ENCODE results near the gene CELF2.

CELF2 gene

DNA sequence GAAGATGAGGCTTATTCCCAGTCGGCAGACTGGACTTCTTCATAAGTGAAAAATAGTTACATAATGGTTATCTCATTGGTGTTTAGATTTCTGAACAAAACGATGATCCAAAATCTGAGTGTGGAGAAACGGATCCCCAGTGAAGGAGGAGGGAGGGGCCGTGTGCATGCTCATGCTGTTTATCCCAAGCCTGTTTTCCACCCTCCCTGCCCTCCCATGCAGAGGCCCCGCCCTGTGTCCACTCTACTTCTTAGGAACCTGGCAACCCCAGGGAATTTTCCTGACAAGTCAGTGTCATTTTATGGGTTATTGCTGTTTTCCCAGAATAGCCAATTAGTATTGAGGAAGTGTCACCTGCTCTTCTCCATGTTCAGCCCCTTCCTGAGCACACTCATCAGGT is 174.0 kb downstream of the CELF2 start:
- H3K27ac ChIP-seq (ENCODE audit: low read depth, low read length) = no peak overlapping the region
- H3K4me1 ChIP-seq (ENCODE audit: insufficient read depth, low read length) = peaks cover 18% of the 10 kb centered on the region
- 95% methylated on average over 4 of the region's 5 CpGs for WGBS
- no peak overlapping the region for H3K4me3 ChIP-seq (ENCODE audit: low read length)
- H3K36me3 ChIP-seq (ENCODE audit: insufficient read depth, low read length) = no peaks in the 10 kb centered on the region
- no peak overlapping the region for H3K9ac ChIP-seq (ENCODE audit: low read depth, low read length)
- no peaks in the 10 kb centered on the region for H3K27me3 ChIP-seq (ENCODE audit: insufficient read depth, low read length)
- H3K9me3 ChIP-seq (ENCODE audit: insufficient read depth, low read depth, low read length) = no peaks in the 10 kb centered on the region

DNA sequence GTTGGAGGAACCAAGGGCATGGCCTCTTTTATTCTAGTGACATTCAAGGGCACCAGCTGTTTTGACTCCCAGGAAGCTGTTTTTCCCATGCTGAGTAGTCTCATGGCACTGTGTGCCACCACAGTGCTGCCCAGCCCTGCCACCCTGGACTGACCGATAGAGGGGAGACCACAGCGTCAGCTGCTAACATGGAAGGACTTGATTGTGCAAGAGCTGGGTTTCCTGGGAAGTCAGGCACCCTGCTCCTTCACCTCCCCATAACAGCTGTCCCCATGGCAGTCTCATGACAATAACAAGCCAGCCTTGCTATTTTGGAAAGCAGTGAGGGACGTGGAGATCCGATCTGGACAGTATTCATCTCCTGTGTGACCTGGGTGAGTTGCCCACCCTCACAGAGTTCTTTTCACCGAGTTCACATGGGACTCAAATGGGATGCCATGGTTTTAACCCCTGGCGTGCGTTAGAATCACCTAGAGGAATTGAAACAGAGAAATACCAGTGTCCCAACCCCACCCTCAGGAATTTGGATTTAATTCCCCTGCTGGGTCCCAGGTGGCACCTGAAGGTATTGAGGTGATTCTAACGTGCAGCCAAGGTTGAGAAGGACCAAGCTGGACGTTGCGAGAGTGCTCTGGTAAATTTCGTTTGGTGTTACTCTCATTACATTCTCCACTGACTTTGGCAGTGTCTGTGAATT is 174.8 kb downstream of the CELF2 start:
- H3K4me1 ChIP-seq (ENCODE audit: insufficient read depth, low read length) = peaks cover 22% of the 10 kb centered on the region
- no peak overlapping the region for H3K9ac ChIP-seq (ENCODE audit: low read depth, low read length)
- no peaks in the 10 kb centered on the region for H3K36me3 ChIP-seq (ENCODE audit: insufficient read depth, low read length)
- H3K4me3 ChIP-seq (ENCODE audit: low read length) = no peak overlapping the region
- H3K27ac ChIP-seq (ENCODE audit: low read depth, low read length) = no peak overlapping the region
- WGBS = 90% methylated on average over 11 of the region's 11 CpGs
- H3K9me3 ChIP-seq (ENCODE audit: insufficient read depth, low read depth, low read length) = no peaks in the 10 kb centered on the region
- no peaks in the 10 kb centered on the region for H3K27me3 ChIP-seq (ENCODE audit: insufficient read depth, low read length)

DNA sequence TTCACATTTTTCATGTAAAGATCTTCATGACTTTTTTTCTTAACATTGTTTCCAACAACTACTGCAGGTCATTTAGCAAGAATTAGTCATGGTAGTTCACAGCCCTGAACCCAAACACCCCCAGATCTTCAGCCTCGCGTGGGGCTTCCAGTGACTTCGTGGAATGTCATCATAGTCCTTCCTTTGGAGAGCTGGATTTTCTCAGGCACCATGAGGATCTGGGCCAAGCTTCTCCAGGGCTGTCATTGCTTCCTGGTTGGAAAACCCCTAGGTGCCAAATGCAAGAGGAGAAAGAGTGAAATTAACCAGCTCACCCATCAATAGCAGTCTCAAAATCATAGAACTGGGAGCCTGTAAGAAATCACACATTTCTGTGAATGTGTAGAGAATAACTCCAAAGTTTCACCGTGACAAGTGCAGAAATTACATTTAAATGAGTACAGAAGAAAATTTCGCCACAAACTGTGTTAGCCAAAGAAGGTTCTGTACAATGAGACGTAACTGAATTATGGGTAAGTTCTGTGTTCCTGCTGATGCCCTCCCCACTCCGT is 175.4 kb downstream of the CELF2 start:
- H3K27ac ChIP-seq (ENCODE audit: low read depth, low read length) = no peak overlapping the region
- WGBS = 96% methylated on average over 7 of the region's 7 CpGs
- peaks cover 26% of the 10 kb centered on the region for H3K4me1 ChIP-seq (ENCODE audit: insufficient read depth, low read length)
- H3K4me3 ChIP-seq (ENCODE audit: low read length) = no peak overlapping the region
- no peak overlapping the region for H3K9ac ChIP-seq (ENCODE audit: low read depth, low read length)
- H3K27me3 ChIP-seq (ENCODE audit: insufficient read depth, low read length) = no peaks in the 10 kb centered on the region
- no peaks in the 10 kb centered on the region for H3K9me3 ChIP-seq (ENCODE audit: insufficient read depth, low read depth, low read length)
- no peaks in the 10 kb centered on the region for H3K36me3 ChIP-seq (ENCODE audit: insufficient read depth, low read length)

DNA sequence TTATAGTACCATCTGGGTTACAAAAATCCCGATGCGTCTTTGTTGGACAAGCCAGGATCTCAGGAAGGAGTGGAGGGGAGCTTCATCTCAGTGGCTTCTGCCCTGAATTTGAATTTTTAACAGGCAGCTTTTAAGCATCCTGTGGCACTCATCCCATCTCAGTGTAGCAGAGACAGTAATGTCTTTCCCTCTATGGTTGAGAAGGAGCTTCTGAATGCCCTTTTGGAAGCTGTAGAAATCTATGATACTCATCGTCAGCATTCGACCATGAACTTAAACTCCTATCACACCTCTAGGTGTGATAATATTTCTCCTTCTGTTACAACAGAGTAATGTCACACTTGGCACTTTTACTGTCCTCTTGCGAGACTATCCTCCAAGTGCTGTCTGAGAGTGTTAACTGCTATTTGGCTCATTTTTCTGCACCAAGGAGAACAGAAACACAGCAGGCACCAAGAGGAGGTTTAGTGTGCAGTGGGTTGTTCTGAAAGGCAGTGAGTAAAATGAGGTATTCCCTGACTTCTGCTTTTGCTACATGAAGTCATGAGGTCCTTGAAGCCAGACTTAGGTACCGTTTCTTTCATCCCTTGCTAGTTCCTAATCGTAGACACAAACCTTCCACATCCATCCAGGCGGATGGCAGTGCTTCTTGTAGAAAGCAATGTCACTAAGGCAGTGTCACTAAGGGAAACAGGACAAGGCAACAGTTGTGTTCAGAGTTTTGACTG is 177.4 kb downstream of the CELF2 start:
- H3K9ac ChIP-seq (ENCODE audit: low read depth, low read length) = no peak overlapping the region
- H3K27ac ChIP-seq (ENCODE audit: low read depth, low read length) = no peak overlapping the region
- 92% methylated on average over 8 of the region's 8 CpGs for WGBS
- no peaks in the 10 kb centered on the region for H3K36me3 ChIP-seq (ENCODE audit: insufficient read depth, low read length)
- peaks cover 16% of the 10 kb centered on the region for H3K4me1 ChIP-seq (ENCODE audit: insufficient read depth, low read length)
- no peak overlapping the region for H3K4me3 ChIP-seq (ENCODE audit: low read length)
- no peaks in the 10 kb centered on the region for H3K9me3 ChIP-seq (ENCODE audit: insufficient read depth, low read depth, low read length)
- no peaks in the 10 kb centered on the region for H3K27me3 ChIP-seq (ENCODE audit: insufficient read depth, low read length)

DNA sequence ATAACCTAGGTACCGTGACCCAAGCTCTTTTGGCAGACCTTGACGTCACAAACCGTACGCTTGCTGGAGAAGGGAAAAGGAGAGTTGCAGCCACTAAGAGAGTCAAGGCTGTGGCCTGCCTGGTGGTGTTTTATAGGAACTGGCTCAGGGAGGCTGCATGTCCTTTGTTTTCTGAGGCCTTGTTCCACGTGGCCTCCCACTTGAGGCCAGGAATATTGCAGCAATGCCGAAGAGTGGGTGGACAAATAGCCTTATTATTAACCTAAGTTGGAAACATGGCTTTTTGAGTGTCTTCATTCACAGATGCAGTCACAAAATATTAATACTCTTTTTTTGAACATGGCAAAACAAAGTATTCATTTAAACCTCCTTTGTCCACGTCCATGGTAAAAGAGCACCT is 178.0 kb downstream of the CELF2 start:
- WGBS = 93% methylated on average over 7 of the region's 7 CpGs
- Histone ChIP-seq H3K4me1 (ENCODE audit: insufficient read depth, low read length) (peaks cover 11% of the 10 kb centered on the region), H3K9ac (ENCODE audit: low read depth, low read length) (no peak overlapping the region), H3K9me3 (ENCODE audit: insufficient read depth, low read depth, low read length) (no peaks in the 10 kb centered on the region), H3K27me3 (ENCODE audit: insufficient read depth, low read length) (no peaks in the 10 kb centered on the region), H3K4me3 (ENCODE audit: low read length) (no peak overlapping the region), H3K36me3 (ENCODE audit: insufficient read depth, low read length) (no peaks in the 10 kb centered on the region), H3K27ac (ENCODE audit: low read depth, low read length) (no peak overlapping the region)

DNA sequence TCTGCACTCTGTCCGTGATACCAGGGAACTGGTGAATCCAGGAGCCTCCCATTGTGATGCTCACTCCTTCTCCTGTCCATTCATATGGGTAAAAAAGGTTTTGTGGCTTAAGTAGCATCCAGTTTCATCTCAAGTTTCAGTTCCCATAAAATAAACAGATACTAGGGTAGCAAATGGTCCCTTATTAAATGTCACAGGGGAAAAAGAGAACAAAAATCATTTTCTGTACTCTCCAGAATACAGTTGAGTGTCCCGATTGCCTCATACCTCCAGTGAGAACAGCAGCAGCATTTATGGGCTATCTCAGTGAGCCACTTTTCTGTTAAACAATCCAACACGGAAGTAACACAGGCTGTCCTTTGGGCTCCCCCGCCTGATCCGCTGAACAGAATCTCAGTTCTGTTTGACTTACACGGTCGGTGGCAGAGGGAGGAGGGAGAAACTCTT is 179.6 kb downstream of the CELF2 start:
- Histone ChIP-seq H3K36me3 (ENCODE audit: insufficient read depth, low read length) (no peaks in the 10 kb centered on the region), H3K9me3 (ENCODE audit: insufficient read depth, low read depth, low read length) (no peaks in the 10 kb centered on the region), H3K4me1 (ENCODE audit: insufficient read depth, low read length) (peaks cover 9% of the 10 kb centered on the region), H3K4me3 (ENCODE audit: low read length) (no peak overlapping the region), H3K9ac (ENCODE audit: low read depth, low read length) (no peak overlapping the region), H3K27me3 (ENCODE audit: insufficient read depth, low read length) (no peaks in the 10 kb centered on the region), H3K27ac (ENCODE audit: low read depth, low read length) (peak overlapping the region; percentile 47; the same call in 1 of the 2 replicates)
- 74% methylated on average over 7 of the region's 7 CpGs for WGBS

DNA sequence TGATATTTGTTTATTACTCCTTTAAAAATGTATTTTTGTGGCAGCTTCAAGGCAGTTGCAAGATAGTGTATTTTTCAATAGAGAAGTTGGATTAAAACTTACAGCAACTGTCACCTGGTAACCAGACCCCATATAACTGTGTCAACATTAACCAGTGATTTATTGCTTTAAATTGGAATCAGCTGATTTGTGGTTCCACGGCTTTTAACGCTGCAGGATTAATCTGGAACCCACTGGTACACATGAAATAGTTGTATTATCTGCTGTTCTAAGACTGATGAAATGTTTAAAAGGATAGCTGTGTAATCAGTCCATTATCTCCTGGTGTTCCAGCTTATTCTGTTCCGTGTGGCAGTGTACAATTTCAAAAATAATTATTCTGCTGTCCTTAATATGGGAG is 180.2 kb downstream of the CELF2 start:
- no peaks in the 10 kb centered on the region for H3K36me3 ChIP-seq (ENCODE audit: insufficient read depth, low read length)
- H3K4me3 ChIP-seq (ENCODE audit: low read length) = no peak overlapping the region
- no peak overlapping the region for H3K27ac ChIP-seq (ENCODE audit: low read depth, low read length)
- no peak overlapping the region for H3K9ac ChIP-seq (ENCODE audit: low read depth, low read length)
- H3K4me1 ChIP-seq (ENCODE audit: insufficient read depth, low read length) = peaks cover 8% of the 10 kb centered on the region
- no peaks in the 10 kb centered on the region for H3K9me3 ChIP-seq (ENCODE audit: insufficient read depth, low read depth, low read length)
- H3K27me3 ChIP-seq (ENCODE audit: insufficient read depth, low read length) = no peaks in the 10 kb centered on the region
- WGBS = 95% methylated on average over 3 of the region's 3 CpGs

DNA sequence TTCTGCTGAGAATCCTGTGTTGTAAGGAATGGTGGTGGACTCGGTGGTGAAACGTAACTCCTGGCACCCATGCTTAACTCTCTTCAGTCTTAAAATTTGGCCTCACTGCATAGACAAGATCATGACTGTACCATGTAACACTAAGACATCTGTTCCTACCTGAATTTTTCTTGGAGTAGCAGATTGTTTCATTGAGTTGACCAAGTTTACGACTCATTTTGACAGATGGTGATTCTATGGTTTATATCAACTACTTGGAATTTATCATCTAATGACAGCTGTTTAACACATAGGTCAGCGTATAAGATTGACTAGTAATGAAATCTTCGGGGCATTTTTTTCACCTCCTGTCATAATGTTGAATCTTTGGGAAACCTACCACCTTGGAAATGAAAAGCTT is 184.2 kb downstream of the CELF2 start:
- Histone ChIP-seq H3K4me1 (ENCODE audit: insufficient read depth, low read length) (peaks cover 36% of the 10 kb centered on the region), H3K27me3 (ENCODE audit: insufficient read depth, low read length) (no peaks in the 10 kb centered on the region), H3K9me3 (ENCODE audit: insufficient read depth, low read depth, low read length) (no peaks in the 10 kb centered on the region), H3K9ac (ENCODE audit: low read depth, low read length) (no peak overlapping the region), H3K36me3 (ENCODE audit: insufficient read depth, low read length) (no peaks in the 10 kb centered on the region), H3K27ac (ENCODE audit: low read depth, low read length) (no peak overlapping the region), H3K4me3 (ENCODE audit: low read length) (no peak overlapping the region)
- WGBS = 95% methylated on average over 3 of the region's 5 CpGs

DNA sequence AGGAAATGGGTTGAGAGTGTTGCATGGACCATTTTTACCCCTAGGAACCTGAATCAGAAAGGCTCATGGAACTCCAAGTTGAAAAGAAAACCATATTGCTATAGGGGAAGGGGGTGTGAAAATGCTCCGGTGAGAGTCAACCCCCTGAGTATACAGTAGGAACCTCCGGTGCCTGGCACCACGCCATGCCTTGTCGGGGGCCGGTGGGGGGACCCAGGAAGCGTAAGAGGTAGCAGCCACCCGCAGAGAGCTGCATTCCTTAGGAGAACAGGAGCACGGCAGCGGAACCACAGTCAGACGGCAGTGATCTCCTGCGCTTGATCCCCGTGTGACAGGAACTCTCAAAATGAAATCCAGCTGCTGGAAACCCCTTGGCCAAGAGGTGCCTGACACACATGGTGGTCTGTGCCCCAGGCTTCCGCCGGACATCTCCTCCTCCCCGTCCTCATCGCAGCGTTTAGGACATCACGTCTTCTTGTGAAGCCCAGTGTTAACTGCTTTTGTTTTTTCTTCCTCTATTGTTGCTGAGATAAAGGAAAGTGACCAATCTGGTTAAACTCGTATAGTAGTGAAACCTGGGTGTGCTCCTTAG is 186.8 kb downstream of the CELF2 start:
- H3K4me1 ChIP-seq (ENCODE audit: insufficient read depth, low read length) = peaks cover 33% of the 10 kb centered on the region
- WGBS = 85% methylated on average over 19 of the region's 19 CpGs
- H3K9ac ChIP-seq (ENCODE audit: low read depth, low read length) = no peak overlapping the region
- H3K27ac ChIP-seq (ENCODE audit: low read depth, low read length) = no peak overlapping the region
- H3K27me3 ChIP-seq (ENCODE audit: insufficient read depth, low read length) = no peaks in the 10 kb centered on the region
- H3K4me3 ChIP-seq (ENCODE audit: low read length) = 0 out of 2 replicates have a peak overlapping the region, but pooled peaks have one; percentile 13
- H3K36me3 ChIP-seq (ENCODE audit: insufficient read depth, low read length) = no peaks in the 10 kb centered on the region
- H3K9me3 ChIP-seq (ENCODE audit: insufficient read depth, low read depth, low read length) = no peaks in the 10 kb centered on the region

DNA sequence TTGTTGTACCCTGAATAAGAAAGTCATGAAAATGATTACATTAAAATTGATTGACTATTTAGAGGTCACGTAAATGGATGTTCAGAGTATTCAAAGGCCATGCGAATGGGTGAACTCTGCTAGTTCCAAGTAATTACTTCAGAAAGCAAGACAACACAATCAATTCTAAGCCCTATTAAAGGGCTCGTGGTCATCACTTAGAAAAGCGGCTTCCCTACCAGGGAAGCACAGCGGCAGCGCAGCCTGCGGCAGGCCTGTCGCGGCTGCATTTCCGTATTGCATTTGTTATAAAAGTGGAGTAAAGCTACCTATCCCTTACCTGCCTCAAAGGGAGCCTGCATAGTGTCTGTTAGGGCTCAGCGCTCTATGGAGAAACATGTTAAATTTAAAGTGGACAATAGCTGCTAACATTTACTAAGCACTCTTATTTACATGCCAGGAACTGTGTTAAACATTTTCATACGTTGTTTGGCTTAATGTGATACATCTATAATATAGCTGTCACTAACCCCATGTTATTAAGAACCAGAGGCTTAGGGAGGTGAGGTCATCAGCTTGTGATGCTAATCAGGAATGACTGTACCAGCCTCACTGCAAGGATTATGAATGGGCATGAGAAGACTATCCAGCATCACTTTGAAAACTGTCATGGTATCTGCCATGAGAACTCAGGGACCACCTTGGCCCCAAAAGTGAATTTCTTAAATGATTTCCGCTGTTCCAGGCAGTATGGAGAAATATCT is 187.5 kb downstream of the CELF2 start:
- Histone ChIP-seq H3K36me3 (ENCODE audit: insufficient read depth, low read length) (no peaks in the 10 kb centered on the region), H3K27ac (ENCODE audit: low read depth, low read length) (no peak overlapping the region), H3K27me3 (ENCODE audit: insufficient read depth, low read length) (no peaks in the 10 kb centered on the region), H3K9me3 (ENCODE audit: insufficient read depth, low read depth, low read length) (no peaks in the 10 kb centered on the region), H3K9ac (ENCODE audit: low read depth, low read length) (no peak overlapping the region), H3K4me1 (ENCODE audit: insufficient read depth, low read length) (peaks cover 40% of the 10 kb centered on the region), H3K4me3 (ENCODE audit: low read length) (no peak overlapping the region)
- WGBS = 96% methylated on average over 11 of the region's 13 CpGs

Measured in HUES64 (cell line).